Stimulated activated CD4-positive, alpha-beta T cell treated with anti-CD3 and anti-CD28 coated beads, Interleukin-15, amount 100 ng/mL, for 24 hours (primary cell): ENCODE data around the gene MEAK7.
"Not testable (repeated sequence)": the region's sequence is repeated elsewhere in the genome, so short reads cannot be mapped to it uniquely, and the experiment has no call there.

ENCODE experiments used
- DNase-seq: peaks from one replicate; pipeline ENCODE4 v3.0.0-alpha.2; 2020

The MEAK7 gene

DNA sequence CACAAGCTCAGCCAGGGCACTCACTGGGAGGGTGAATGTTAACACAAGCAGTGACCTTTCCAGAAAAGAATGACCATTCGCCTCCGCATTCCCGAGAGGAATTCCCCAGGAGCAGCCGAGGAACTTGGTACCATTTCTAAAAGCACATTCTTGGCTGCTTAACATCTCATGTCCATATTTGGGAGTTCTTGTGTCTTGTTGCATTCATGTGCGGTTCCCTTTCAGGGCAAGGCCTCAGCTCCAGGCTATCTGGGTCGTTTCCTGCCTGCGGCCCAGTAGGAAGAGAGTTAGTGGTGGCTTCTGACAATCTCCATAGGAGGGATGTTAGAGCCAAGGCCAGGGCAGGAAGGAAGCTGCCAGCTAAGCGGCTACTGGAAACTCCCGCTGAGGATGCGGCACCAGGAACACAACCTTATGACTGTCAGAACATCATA, 27.8 kb upstream of the MEAK7 start:
- DNase-seq, result no peak

DNA sequence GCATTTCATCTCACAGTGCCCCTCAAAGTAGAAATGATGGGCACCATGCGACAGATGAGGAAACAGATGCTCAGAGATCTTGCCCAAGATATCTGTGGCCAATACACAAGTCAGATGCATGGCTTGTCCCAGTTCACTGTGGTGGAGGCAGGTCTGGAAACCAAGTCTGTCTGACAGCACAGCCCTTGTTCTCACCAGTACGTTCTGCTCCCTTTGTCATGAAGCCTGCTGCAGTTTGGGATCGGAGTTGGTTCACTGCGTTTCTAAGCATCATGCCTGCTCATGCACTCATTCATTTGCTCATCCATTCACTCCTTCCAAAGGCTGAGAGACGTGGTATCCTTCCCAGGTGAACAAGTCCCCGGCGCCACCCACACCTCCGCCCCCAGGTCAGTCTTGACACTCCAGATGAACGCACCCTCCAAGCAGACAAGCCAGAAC, 27.2 kb upstream of the MEAK7 start:
- DNase-seq, result no peak

DNA sequence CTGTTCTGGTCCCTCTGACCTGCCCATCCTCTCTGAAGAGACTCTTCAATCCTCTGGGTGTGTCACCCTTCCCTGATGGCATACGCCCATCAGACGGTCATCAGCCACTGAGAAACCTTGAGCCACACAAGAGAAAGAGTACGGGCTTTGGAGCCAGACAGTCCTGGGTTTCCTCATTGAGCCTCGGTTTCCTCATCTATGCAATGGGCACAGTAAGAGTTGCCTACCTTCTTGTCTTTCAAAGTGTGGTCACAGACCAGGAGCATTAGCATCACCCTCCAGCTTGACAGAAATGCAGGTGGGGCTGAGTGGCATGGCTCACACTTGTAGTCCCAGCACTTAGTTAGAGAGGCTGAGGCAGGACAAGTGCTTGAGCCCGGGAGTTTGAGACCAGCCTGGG, 26.1 kb upstream of the MEAK7 start:
- no peak for DNase-seq

DNA sequence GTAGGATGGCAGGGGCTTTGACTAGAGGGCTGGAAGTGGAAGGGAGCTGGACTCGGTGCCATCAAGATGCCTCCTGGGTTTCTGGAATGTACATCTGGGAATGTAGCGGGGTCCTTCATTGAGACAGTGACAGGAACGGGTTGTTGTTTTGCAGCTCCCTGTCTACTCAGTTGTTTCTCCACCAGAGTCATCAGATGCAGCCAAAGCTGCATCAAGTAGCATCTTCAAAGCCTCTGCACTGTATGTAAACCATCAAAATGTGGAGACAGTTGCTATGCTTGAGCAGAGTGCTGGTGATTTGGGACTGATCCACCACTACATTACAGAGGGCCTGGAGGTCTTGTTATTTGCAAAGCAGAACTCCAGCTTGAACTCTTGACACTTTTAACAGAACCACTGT, 25.1 kb upstream of the MEAK7 start:
- no peak for DNase-seq

DNA sequence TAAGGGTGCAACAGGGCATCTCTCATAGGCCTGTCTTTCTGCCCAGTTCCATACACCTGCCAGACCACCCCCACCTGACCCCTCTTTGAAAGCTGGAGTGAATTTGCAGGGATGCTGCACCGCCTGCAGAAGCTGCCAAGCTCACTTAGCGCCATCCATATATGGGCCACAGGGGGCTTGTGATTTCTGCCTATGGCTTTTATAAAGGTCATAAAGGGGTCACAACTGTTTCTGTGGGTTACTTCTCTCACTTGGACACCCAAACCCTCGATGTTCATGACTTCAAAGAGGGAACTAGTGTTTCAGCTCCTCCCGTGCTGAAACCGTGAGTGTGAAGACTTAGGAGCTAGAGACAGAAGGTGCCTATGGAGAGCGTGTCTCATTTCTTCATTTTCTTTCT, 23.9 kb upstream of the MEAK7 start:
- DNase-seq, result no peak

DNA sequence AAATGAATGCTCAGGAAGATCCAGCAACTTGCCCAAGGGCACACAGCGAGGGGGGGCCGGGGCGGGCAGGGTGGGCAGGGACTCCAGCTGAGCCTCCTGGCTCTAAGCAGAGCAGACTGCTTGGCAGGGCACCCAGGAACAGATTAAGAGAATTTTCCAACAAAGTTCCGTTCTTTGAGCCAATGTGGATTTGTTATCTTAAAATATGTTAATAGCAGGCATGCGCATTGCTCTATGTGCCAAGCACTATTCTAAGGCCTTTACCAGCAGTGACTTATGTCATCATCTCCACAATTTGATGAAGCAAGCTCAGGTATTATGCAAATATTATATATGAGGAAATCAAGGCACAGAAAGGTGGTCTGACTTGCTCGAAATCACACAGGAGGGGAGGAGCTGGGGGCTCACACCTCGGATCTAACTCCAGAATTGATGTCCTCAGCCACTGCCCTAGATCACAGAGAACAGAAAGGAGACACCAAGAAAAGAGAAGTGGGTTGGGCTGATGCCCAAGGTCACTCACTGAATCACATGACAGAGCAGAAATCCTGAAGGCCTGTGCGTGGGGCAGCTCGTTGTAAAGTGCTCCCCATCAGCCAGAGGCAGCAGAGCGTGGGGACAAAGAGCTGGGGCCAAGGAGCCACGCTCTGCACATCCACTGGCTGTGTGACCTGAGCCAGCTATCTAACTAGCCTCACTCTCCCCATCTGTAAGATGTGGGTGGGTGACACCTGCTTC, 23.2 kb upstream of the MEAK7 start:
- no peak for DNase-seq

DNA sequence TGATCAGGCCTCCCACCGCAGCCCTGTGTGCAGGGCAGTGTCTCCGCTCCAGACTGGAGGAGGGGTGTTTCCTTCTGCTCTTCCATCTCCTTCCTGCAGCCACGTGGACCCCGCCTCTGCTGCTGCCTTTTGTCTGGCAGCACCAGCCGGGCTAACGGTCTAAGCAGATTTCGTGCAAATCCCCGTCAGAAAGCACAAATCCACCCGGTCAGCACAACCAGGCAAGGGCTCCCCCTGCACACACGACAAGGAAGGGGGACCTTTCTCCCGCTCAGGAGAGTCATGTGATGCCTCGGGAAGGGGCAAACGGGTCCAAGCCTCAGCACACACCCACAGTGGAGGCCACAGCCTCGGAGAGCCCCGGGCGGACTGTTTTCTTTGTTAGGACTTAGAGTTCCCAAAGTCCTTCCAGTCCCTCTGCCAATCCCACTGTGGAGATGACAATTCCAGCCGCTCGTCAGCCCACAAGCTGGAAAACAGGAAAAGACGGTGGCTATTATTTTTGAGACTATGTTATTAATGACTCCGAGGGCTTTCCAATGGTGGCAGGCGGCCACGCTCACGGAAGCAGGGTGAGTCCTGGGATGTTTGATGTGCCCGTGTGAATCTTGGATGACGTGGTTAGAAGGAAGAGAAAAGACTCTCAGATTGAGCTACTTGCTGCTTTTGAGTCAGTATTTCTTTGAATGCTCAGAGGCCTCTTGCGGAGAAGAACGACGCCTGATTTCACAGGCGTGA, 22.5 kb upstream of the MEAK7 start:
- no peak for DNase-seq

DNA sequence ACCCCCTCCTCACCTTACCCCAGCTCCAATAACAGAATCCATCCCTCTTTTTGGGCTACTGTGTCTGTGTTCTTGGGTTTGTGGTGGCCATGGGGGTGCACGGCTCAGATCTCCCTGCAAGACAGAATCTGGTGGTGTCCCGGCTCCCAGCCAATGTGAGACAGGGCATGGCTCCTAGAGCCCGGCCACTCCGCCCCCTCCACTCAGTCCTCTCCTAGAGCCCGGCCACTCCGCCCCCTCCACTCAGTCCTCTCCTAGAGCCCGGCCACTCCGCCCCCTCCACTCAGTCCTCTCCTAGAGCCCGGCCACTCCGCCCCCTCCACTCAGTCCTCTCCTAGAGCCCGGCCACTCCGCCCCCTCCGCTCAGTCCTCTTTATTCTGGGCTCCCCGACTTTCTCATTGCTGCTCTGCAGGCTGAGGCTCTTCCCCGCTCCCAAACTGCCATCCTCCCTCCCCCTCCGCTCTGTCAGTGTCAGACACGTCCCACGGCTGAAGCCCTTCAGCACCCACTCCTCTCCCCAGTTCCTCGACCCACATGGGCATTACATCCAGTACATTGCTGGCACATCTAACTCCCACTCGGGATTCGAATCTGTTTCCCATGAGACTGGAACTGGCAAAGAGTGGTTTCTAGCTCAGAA, 20.6 kb upstream of the MEAK7 start:
- DNase-seq, result not testable (repeated sequence)

DNA sequence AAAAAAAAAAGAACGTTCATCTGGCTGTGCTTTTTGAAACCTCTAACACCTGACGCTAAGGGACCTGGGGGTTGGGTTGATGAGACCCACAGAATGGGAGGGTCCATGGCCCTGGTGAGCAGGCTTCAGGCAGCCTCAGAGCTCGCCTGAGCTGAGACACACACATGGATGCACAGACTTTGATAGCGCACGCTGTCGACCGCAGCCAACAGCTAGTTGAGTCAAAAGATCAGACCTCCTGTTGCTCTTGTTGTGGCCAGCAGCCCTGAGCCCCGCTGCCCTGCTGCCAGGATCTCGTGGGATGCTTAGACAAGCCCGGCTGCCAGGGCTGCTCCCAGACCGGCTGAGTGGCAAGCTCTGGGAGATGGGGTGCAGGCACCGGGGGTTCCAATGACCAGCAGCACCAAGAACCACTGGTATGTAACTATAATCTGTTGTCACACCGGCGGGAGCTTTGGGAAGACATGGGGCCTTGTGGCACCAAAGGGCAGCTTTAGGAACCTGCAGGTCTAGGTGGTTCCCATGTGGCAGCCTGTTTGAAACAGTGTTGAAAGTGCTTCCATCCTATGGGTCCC, 20.0 kb upstream of the MEAK7 start:
- no peak for DNase-seq

DNA sequence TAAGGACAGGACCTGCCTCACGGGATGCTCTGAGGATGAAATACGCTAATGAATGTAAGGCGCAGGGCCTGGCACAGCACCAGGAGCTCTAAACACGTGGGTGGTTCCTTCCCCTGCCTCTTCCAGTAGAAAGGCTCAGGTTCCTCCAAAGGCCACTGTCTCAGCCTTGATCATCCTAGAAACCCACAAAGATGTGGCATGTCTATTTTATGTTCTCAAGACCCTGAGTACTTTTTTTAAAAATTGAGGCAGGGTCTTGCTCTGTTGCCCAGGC, 17.0 kb upstream of the MEAK7 start:
- DNase-seq, result no peak

DNA sequence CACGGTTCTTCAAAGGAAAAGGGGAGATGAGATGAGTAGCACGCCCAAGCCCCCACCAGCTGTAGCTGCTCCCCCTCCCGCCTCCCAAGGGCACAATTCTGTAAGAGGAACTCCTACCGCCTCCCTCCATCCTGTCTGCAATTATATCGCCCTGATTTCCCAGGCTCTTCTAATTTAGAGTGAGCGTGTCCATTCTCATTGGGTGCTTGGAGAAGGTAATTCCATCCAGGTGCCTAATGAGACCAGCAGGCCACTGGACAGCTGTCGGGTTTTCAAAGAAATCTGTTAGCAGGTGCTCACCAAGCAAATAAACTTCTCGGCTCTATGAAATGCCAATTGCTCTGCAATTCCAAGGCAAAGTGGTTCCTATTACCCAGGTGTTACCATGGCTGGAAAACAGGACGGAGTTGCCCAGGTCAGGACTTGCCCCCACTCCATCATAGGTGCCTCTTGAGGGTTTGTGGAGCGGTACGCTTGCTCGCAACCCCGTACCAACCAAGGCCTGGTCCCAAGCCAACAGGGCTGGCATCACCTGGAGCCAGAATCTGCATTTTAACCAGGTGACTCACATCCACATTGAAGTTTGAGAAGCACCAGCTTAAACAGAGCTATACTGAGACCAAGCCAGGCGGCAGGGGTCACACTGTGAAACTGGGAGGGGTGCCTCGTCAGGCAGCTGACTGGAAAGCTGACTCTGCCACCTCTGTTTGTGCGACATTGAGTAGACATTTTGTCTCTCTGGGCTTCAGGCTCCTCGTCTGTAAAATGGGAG, 16.5 kb upstream of the MEAK7 start:
- DNase-seq, result no peak

DNA sequence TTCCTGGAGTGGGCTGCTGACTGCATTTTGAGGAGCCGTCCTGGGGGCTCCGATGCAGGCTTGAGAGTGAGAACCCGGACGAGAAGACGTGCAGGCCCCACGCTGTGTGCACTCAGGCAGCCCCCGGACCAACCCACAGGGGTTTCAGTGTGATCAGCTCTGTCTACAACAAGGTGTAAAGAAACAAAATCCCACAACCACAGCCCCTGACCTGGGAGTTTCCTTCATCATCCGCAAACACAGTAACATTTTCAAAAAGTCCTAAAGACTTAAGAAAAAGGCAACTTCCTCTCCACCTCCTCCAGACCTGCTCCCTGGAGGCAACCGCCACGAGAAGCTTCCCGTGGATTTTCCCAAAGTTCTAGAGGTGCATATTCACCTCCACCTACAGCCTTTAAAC, 15.4 kb upstream of the MEAK7 start:
- DNase-seq, result peak; percentile 34

DNA sequence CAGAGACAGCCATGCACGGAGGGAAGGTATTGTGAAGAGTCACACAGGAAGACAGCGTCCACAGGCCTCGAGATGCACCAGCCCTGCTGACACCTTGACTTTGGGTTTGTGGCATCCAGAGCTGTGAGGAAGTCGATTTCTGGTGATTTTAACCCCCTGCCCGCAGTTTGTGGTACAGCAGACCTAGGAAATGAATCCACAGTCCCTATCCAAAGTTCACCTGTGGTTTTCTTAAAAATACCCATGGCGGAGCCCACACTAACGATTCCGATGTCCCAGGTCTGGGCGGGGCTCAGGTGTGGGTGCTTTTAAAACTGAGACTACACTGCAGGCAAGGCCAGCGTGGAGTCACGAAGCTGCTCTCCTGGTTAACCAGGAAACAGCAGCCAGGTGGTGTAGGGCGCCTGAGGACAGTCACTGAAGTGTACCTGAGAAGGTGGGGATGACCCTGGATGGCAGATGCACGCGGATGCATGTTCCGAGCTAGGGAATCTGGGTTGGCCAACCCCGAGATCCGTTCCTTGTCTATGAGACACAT, 14.4 kb upstream of the MEAK7 start:
- DNase-seq, result peak; percentile 60

DNA sequence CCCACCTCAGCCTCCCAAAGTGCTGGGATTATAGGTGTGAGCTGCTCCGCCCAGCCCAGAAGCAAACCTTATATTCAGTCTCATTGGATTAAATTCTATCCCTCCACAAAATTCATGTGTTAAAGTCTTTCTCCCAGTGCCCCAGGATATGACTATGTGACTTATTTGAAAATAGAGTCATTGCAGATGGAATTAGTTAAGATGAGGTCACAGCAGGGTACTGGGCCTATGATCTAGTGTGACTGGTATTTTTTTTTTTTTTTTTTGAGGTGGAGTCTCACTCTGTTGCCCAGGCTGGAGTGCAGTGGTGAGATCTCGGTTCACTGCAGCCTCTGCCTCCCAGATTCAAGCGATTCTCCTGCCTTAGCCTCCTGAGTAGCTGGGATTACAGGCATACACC, 13.8 kb upstream of the MEAK7 start:
- not testable (repeated sequence) for DNase-seq

DNA sequence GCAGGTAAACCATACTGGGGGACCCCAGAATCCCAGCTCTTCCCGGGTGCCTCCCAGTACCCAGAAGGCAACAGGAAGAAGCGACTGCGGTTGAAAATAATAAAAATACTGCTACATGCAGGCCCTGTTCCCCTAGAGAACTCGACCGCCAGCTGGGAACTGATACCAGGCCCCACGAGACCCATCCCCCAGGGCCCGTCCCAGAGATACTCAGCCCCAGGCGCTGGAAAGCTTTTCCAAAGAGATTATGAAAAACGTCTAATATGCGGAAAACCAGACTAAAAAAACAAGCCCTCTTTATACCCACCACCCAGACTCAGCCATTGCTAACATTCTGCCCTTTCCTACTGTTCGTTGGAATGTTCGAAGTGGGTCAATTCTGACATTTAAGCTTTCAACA, 12.9 kb upstream of the MEAK7 start:
- DNase-seq, result no peak

DNA sequence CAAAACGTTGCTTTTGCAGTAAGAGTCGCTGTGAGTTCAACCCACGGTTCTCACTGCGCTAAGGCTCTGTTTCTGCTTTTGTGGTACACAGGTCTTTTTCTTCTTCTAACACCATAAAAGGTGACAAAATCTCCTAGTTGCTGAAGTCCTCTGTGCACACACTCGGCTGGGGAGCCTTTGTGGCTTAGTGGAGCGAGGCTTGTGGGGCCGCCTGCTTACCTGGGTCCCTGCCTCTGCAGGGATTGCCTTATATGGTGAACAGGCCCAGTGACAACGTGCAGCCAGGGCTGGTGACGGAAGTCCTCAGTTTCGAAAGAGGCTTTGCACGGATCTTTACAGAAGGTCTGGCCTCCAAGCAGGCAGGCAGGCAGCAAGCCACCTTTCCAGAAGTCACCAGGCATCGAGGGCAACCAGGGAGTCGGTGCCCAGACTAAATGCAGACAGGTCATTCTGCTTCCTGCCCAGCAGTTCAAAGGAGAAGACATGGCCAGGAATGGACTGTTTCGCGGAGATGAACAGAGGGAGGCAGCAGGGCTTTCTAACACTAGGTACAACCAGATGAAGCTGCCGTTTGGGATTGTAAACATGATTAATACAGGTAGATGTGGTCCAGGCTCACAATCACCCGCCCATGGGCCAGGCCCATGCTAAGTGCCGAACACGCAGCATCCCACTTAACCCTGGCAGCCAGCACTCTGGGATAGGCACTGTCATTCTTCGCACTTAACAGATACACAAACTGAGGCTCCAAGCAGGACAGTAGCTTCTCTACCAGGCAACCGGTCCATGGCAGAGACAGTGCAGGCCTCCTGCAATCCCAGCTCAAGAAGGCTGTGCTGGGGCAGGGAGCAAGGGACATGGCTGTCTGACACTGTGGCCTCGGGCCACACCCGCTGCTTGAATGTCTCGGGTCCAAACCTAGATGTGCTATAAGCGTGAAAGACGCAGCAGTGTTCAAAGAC, 10.7 kb upstream of the MEAK7 start:
- peak; percentile 89 for DNase-seq

DNA sequence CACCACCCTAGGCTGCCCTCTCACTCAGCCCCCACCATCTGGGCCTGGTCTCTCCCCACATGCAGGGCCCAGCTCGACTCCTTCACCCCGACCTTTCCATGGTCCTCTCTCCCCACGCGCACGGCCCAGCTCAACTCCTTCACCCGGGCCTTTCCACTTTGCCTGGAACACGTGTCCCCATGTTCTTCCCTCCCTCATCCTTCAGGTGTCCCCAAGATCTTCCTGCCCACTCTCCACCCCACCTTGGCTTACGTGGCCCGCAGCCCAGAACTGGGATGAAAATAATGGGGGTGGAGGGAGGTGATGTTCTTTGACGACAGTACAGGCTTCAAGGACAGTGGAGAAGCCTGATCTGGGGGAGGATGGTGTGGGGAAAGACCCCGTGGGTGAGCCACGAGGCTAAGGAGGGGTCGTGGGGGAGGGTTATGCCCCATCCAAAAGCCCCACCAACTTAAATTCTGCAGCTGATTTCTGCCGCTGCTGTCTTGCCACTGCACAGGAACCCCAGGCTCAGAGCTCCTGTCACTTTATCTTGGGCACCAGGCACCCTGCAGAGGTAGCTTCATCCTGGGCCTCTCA, 9.9 kb upstream of the MEAK7 start:
- DNase-seq, result peak; percentile 28

DNA sequence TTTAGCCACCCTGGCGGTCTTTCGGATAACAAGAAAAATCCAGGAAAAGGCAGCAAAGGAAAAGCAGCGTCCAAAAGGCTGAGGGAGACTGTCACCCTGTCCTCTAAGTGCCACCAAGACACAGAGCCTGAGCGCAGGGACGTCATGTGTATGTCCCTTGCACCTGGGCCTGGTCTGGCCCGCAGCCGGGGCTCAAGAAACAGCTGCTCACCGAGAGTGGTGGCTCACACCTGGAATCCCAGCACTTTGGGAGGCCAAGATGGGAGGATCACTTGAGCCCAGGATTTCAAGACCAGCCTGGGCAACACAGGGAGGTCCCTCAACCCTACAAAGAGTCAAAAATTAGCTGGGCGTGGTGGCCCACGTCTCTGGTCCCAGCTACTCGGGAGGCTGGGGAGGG, 9.2 kb upstream of the MEAK7 start:
- no peak for DNase-seq

DNA sequence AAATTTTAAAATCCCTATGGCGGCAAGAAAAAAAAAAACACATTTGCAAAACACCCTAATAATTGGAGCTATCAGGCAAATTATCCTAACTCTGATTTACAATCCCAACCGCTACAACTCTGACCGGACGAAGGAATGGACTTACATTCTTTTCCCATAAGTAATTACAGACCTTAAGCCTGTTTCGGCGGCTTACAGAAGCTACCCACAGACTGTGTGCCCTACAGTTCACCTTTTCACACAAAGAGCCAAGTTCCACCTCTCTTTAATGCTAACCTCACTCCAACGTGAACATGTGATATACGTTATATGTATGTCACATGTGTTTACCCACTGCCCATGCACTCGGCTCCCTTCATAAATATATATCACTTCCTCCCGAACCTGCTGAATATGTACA, 8.7 kb upstream of the MEAK7 start:
- DNase-seq, result no peak

DNA sequence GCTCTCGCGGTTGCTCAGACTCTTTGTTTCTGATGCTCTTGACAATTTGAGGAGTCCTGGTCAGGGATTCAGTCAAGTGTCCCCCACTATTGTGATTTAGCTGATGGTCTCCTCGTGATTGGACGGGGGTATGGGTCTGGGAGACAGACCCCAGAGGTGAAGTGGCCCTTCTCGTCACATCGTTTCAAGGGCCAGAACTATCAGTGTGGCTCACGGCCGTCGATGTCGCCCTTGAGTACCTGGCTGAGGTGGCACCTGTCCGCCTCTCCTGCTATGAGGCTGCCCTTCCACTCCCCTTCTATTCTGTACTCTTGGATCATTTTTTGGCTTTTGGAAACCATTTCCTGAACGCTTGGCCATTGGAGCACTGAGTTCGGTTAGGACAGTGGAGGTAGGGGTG, 7.4 kb upstream of the MEAK7 start:
- DNase-seq, result no peak

DNA sequence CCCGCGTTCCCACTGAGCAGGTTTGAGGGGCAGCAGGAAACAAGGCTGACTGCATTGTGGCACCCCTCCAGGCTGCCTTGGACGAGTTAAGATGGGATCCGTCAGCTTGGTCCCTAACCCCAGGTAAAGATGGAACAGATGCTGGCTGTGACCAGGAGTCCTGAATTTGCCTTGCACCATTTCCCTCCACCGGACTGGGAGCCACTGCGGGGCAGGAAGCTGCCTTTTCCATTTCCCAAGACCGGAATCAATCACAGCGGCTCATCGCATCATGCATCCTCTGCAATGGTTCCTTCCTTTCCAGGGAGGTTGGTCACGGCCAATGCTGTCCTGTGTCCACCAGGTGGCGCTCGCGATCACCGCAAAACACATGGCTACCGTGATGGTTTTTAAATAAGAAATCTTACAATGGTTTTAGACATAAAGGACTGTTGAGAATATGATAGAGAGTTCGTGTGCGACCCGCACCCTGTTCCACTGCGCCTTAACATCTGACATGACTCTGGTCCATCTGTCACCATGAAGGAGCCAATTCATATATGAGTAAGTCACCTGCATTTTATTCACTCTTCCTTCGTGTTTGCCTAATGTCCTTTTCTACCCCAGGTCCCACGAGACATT, 6.8 kb upstream of the MEAK7 start:
- DNase-seq, result peak; percentile 87
